Testis (tissue), 3 donors: ENCODE data around the gene GFRA1. TPM values are rescaled to one million over a fixed set of nuclear protein-coding genes. Genes with fewer than 3 reads are reported as not detected.

ENCODE experiments used
- DNase-seq: peaks from one replicate; pipeline ENCODE4 v3.0.0-alpha.2; 2019
- H3K27ac ChIP-seq, 2 donors: fragments of 200-600 bp; sonication (generic); one replicate each; pipeline ENCODE4 v1.5.1; 2019
- H3K27me3 ChIP-seq: fragments of 200-600 bp; sonication (generic); one replicate; pipeline ENCODE4 v1.5.1; 2019
- H3K36me3 ChIP-seq: fragments of 200-600 bp; sonication (generic); one replicate; pipeline ENCODE4 v1.5.1; 2017; ENCODE audit warnings: low read depth; ENCODE audit errors: missing control alignments
- H3K4me1 ChIP-seq: fragments of 200-600 bp; sonication (generic); one replicate; pipeline ENCODE4 v1.5.1; 2019
- H3K4me3 ChIP-seq, 2 donors: fragments of 200-600 bp; sonication (generic); one replicate each; pipeline ENCODE4 v1.5.1; 2017 to 2019
- H3K9me3 ChIP-seq: fragments of 200-600 bp; sonication (generic); one replicate; pipeline ENCODE4 v1.5.1; 2017
- POLR2A ChIP-seq: fragments of 450-650 bp; IDR thresholded peaks from one replicate; pipeline ENCODE4 v1.6.1; 2017; ENCODE audit warnings: antibody characterized with exemption, mild to moderate bottlenecking, moderate library complexity
- WGBS, 2 donors: methylation state at CpG; one replicate each; pipeline ENCODE4 v1.1.5; 2018; 5-methylcytosine and 5-hydroxymethylcytosine counted together
- intact Hi-C: fragments of 100-400 bp; cut with DNase I; formaldehyde crosslinking; loops from one replicate; pipeline ENCODE4 v1.15.1; 2023; ENCODE audit warnings: low total_unique reads
- polyA plus RNA-seq: library from polyadenylated mRNA; stranded (reverse); fragments of 350-450 nt; fragmentation: Illumina TruSeq; extraction: RNeasy Lipid Tissue Mini Kit (QIAGEN cat#74804); gene quantifications from one replicate; pipeline ENCODE4 v1.2.3, GENCODE V29; 2014; ENCODE audit warnings: low read depth, low replicate concordance; ENCODE audit not compliant: insufficient read depth
- total RNA-seq, 2 donors: library from RNA; depleted of rRNA; stranded (reverse); fragments of >200 nt; gene quantifications; one replicate each; pipeline ENCODE4 v1.2.3, GENCODE V29; 2016
- TF ChIP-seq, protein P1 (sequence below), 3 experiments: fragments of 450-650 bp in 2 of 3; fragments of 200-600 bp in 1 of 3; sonication (generic) in 1 of 3; IDR thresholded peaks; one replicate each; pipeline ENCODE4 v1.5.1; 2016 to 2019; ENCODE audit warnings: antibody characterized with exemption in 3 of 3, mild to moderate bottlenecking in 2 of 3, moderate library complexity in 1 of 3

The GFRA1 gene
- total and polyA plus RNA-seq, 3 donors from 2014 or later = 8.6 to 23.8 (median 17.7) TPM

DNA sequence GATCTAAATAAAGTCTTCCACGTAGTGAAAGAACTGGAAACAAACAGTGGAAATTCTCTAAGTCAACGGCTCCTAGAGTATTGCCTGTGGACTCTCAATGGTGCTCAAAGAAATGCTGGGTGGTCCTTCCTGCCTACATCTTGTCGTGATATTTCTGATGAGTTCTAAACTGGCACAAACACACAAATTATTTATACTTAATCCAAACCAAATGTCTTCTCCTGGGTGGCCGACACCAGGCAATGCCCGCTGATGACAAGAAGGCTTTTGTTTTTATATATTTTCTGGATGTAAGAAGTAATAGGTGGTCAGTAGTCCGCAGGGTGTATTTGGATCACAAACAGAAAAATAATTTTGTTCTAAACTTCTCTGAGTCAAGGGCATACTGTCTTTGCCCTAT, 178.7 kb downstream of the GFRA1 start:
- Histone ChIP-seq H3K27ac (no peak overlapping the region), H3K9me3 (no peaks in the 10 kb centered on the region), H3K4me3 (no peak overlapping the region), H3K36me3 (no peaks in the 10 kb centered on the region), H3K27me3 (no peaks in the 10 kb centered on the region), H3K4me1 (no peaks in the 10 kb centered on the region)
- DNase-seq = no peak
- intact Hi-C loops = no loop called here
- WGBS, 2 donors = 92 to 96% methylated on average over 6 of the region's 6 CpGs
- no peak for TF ChIP-seq POLR2A
- TF ChIP-seq, protein P1, sequence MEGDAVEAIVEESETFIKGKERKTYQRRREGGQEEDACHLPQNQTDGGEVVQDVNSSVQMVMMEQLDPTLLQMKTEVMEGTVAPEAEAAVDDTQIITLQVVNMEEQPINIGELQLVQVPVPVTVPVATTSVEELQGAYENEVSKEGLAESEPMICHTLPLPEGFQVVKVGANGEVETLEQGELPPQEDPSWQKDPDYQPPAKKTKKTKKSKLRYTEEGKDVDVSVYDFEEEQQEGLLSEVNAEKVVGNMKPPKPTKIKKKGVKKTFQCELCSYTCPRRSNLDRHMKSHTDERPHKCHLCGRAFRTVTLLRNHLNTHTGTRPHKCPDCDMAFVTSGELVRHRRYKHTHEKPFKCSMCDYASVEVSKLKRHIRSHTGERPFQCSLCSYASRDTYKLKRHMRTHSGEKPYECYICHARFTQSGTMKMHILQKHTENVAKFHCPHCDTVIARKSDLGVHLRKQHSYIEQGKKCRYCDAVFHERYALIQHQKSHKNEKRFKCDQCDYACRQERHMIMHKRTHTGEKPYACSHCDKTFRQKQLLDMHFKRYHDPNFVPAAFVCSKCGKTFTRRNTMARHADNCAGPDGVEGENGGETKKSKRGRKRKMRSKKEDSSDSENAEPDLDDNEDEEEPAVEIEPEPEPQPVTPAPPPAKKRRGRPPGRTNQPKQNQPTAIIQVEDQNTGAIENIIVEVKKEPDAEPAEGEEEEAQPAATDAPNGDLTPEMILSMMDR (IDR thresholded peaks at IDR 0.05) = no peak

DNA sequence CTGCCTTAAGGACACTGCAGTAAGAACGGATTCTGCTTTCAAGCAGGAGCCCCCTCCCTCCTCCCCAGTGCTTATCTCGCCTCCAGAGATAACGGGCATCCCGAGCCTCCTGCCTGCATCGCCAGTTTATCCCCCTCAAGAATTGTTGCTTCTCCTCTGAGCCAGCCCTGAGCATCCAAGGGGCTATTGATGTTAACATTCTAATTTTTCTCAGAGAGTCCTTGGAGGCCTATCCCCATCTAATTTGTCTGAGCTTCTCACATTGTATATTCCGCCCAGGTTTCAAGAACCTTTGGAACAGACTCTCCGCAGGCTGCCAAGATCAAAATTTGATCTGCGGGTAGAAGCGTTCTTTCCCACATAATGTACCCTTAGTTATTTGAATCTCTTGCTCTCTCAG, 180.0 kb downstream of the GFRA1 start:
- DNase-seq = no peak

DNA sequence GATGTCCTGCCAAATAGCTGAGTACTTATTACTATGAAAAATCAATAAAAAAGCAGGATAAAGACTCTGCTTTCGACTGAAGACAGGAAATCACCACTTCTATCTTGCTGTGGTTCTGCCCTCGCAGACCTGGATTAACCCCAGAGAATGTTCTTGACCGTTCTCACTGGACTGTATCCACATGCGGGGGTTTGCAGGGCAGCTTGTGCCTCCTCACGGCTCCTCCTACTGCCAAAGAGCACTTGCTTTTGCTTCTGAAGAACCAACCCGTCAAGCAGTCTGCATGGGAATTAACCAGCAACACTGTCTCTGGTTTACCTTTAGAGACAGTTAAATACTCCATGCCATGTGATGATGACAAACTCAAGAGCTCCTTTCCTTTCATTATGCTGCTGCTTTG, 184.0 kb downstream of the GFRA1 start:
- WGBS, 2 donors = 59 to 68% methylated on average over 6 of the region's 6 CpGs
- TF ChIP-seq, protein P1 (IDR thresholded peaks at IDR 0.05) = no peak
- TF ChIP-seq POLR2A = no peak
- no peaks in the 10 kb centered on the region for H3K27me3 ChIP-seq
- no peak overlapping the region for H3K4me3 ChIP-seq
- no peaks in the 10 kb centered on the region for H3K4me1 ChIP-seq
- DNase-seq = peak; percentile 75
- no peak overlapping the region for H3K27ac ChIP-seq
- no peaks in the 10 kb centered on the region for H3K36me3 ChIP-seq
- intact Hi-C loops = no loop called here
- H3K9me3 ChIP-seq = no peaks in the 10 kb centered on the region

More for the DNA sequence above, 180.0 kb downstream of the GFRA1 start:
- no peak overlapping the region for H3K4me3 ChIP-seq
- H3K4me1 ChIP-seq = no peaks in the 10 kb centered on the region
- H3K27me3 ChIP-seq = no peaks in the 10 kb centered on the region
- intact Hi-C loops = no loop called here
- 63 to 95% methylated on average over 9 of the region's 9 CpGs for WGBS, 2 donors
- no peaks in the 10 kb centered on the region for H3K36me3 ChIP-seq
- no peaks in the 10 kb centered on the region for H3K9me3 ChIP-seq
- TF ChIP-seq, protein P1 (IDR thresholded peaks at IDR 0.05) = no peak
- TF ChIP-seq POLR2A = no peak
- no peak overlapping the region for H3K27ac ChIP-seq

DNA sequence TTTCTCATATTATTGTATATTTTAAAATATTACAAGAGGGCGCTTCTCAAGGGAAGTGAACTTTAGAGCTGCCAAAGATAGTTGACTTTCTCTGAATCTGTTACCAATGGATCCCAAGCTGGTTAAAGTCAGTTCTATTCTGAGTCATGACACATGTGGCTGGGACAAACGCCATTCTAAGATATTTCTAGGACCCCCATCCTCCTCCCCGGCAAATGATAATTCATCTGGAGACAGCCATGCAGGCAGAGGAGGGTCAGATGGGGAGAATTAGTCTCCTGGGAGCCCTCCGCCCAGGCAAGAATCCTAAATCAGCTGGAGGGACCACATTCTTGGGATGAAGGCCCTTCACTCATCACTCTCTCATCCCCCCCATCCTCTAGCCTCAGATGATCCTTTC, 187.7 kb downstream of the GFRA1 start:
- H3K4me1 ChIP-seq = no peaks in the 10 kb centered on the region
- no peak for DNase-seq
- no peaks in the 10 kb centered on the region for H3K36me3 ChIP-seq
- no peak overlapping the region for H3K4me3 ChIP-seq
- no peaks in the 10 kb centered on the region for H3K27me3 ChIP-seq
- H3K9me3 ChIP-seq = no peaks in the 10 kb centered on the region
- no peak overlapping the region for H3K27ac ChIP-seq
- intact Hi-C loops = no loop called here
- no peak for TF ChIP-seq POLR2A
- TF ChIP-seq, protein P1 (IDR thresholded peaks at IDR 0.05) = no peak
- 82 to 92% methylated on average over 4 of the region's 4 CpGs for WGBS, 2 donors

- 89 to 96% methylated on average over 6 of the region's 6 CpGs for WGBS, 2 donors
- TF ChIP-seq, protein P1 (IDR thresholded peaks at IDR 0.05) = no peak
- TF ChIP-seq POLR2A = no peak
These were observed 188.8 kb downstream of the GFRA1 start for GRCh38 chr10:116084161-116084560.

More at GRCh38 chr10:116084161-116084560, 188.8 kb downstream of the GFRA1 start:
- DNase-seq = no peak
- intact Hi-C loops = no loop called here
- Histone ChIP-seq H3K27ac (no peak overlapping the region), H3K27me3 (no peaks in the 10 kb centered on the region), H3K36me3 (no peaks in the 10 kb centered on the region), H3K9me3 (no peaks in the 10 kb centered on the region), H3K4me1 (no peaks in the 10 kb centered on the region), H3K4me3 (no peak overlapping the region)
